SK-N-SH treated with all-trans-retinoic acid at 6 μM for 48 hours (cell line): ENCODE measurements around the gene C20orf141.

Source experiments
- ATAC-seq: fragments of 200-7000 bp; cut with Tn5 transposase; 3 replicates; pipeline ENCODE4 v1.9.1; 2020; ENCODE audit warnings: mild to moderate bottlenecking, moderate library complexity
- ARNTL ChIP-seq: fragments of 450-650 bp; formaldehyde crosslinking; IDR thresholded peaks from 2 replicates; pipeline ENCODE4 v1.5.0; 2020; ENCODE audit warnings: low read depth, mild to moderate bottlenecking, moderate library complexity, borderline replicate concordance
- BACH2 ChIP-seq: fragments of 250-450 bp; sonication (Bioruptor Pico); IDR thresholded peaks from 2 replicates; pipeline ENCODE4 v1.9.0; 2021; ENCODE audit warnings: mild to moderate bottlenecking, borderline replicate concordance
- CREB5 ChIP-seq: fragments of 250-450 bp; sonication (Bioruptor Pico); IDR thresholded peaks from 2 replicates; pipeline ENCODE4 v1.5.1; 2020; ENCODE audit warnings: low read depth, mild to moderate bottlenecking, moderate library complexity
- CSDC2 ChIP-seq: fragments of 250-450 bp; sonication (Bioruptor Pico); IDR thresholded peaks from 2 replicates; pipeline ENCODE4 v1.5.0; 2020; ENCODE audit warnings: mild to moderate bottlenecking, moderate library complexity
- CSRNP3 ChIP-seq: fragments of 250-450 bp; sonication (Bioruptor Pico); IDR thresholded peaks from 2 replicates; pipeline ENCODE4 v1.5.1; 2021; ENCODE audit warnings: mild to moderate bottlenecking, moderate library complexity
- ESRRG ChIP-seq: fragments of 250-450 bp; sonication (Bioruptor Pico); IDR thresholded peaks from 2 replicates; pipeline ENCODE4 v1.6.1; 2021; ENCODE audit warnings: mild to moderate bottlenecking
- GLIS3 ChIP-seq: fragments of 250-450 bp; sonication (Bioruptor Pico); IDR thresholded peaks from 2 replicates; pipeline ENCODE4 v1.5.0; 2020; ENCODE audit warnings: mild to moderate bottlenecking, moderate library complexity
- ISL1 ChIP-seq: fragments of 250-450 bp; sonication (Bioruptor Pico); IDR thresholded peaks from 2 replicates; pipeline ENCODE4 v2.1.2; 2022; ENCODE audit warnings: mild to moderate bottlenecking, moderate library complexity
- OSR1 ChIP-seq: fragments of 250-450 bp; sonication (Bioruptor Pico); IDR thresholded peaks from 2 replicates; pipeline ENCODE4 v1.8.0; 2022; ENCODE audit warnings: moderate library complexity, mild to moderate bottlenecking, inconsistent platforms
- PATZ1 ChIP-seq: fragments of 250-450 bp; sonication (Bioruptor Pico); IDR thresholded peaks from 2 replicates; pipeline ENCODE4 v1.8.0; 2020; ENCODE audit warnings: mild to moderate bottlenecking, moderate library complexity, borderline replicate concordance
- POU6F1 ChIP-seq: fragments of 250-450 bp; sonication (Bioruptor Pico); IDR thresholded peaks from 2 replicates; pipeline ENCODE4 v1.8.0; 2021; ENCODE audit warnings: low read depth, mild to moderate bottlenecking, moderate library complexity, borderline replicate concordance
- PPARA ChIP-seq: fragments of 250-450 bp; sonication (Bioruptor Pico); IDR thresholded peaks from 2 replicates; pipeline ENCODE4 v1.5.0; 2020; ENCODE audit warnings: mild to moderate bottlenecking, borderline replicate concordance
- RARB ChIP-seq: fragments of 250-450 bp; sonication (Bioruptor Pico); IDR thresholded peaks from 2 replicates; pipeline ENCODE4 v1.8.0; 2021; ENCODE audit warnings: mild to moderate bottlenecking, moderate library complexity
- SNAI2 ChIP-seq: fragments of 250-450 bp; sonication (Bioruptor Pico); IDR thresholded peaks from 2 replicates; pipeline ENCODE4 v1.5.0; 2020; ENCODE audit warnings: mild to moderate bottlenecking, moderate library complexity
- TCF4 ChIP-seq: fragments of 250-450 bp; sonication (Bioruptor Pico); IDR thresholded peaks from 2 replicates; pipeline ENCODE4 v1.8.0; 2021; ENCODE audit warnings: mild to moderate bottlenecking, moderate library complexity, borderline replicate concordance
- TOX ChIP-seq: fragments of 250-450 bp; sonication (Bioruptor Pico); IDR thresholded peaks from 2 replicates; pipeline ENCODE4 v1.8.0; 2021; ENCODE audit warnings: mild to moderate bottlenecking, moderate library complexity, borderline replicate concordance
- TSHZ2 ChIP-seq: fragments of 250-450 bp; sonication (Bioruptor Pico); IDR thresholded peaks from 2 replicates; pipeline ENCODE4 v1.5.0; 2020; ENCODE audit warnings: mild to moderate bottlenecking, moderate library complexity
- ZFP3 ChIP-seq: fragments of 250-450 bp; sonication (Bioruptor Pico); IDR thresholded peaks from 2 replicates; pipeline ENCODE4 v1.5.0; 2020; ENCODE audit warnings: mild to moderate bottlenecking, moderate library complexity
- ZFP30 ChIP-seq: fragments of 450-650 bp; formaldehyde crosslinking; IDR thresholded peaks from 2 replicates; pipeline ENCODE4 v1.5.0; 2022; ENCODE audit warnings: mild to moderate bottlenecking, moderate library complexity

C20orf141 gene

GRCh38 chr20:2834401-2835110 lies 19.8 kb downstream of the C20orf141 start (continued):
- TF ChIP-seq CSRNP3 (CRISPR knock-in tag) (no peak), TSHZ2 (CRISPR knock-in tag) (no peak), PATZ1 (CRISPR knock-in tag) (no peak), CSDC2 (CRISPR knock-in tag) (no peak)

- TF ChIP-seq POU6F1 = no peak
- ATAC-seq = no peak
These were observed 20.6 kb downstream of the C20orf141 start for GRCh38 chr20:2835331-2835796.

GRCh38 chr20:2836035-2836434 lies 21.2 kb downstream of the C20orf141 start:
- ATAC-seq = no peak
- TF ChIP-seq TCF4 (CRISPR knock-in tag) (no peak), ZFP30 (CRISPR knock-in tag) (no peak), CSDC2 (CRISPR knock-in tag) (no peak), RARB (no peak), TOX (CRISPR knock-in tag) (no peak), ISL1 (CRISPR knock-in tag) (no peak), PATZ1 (CRISPR knock-in tag) (no peak), ESRRG (CRISPR knock-in tag) (no peak), SNAI2 (CRISPR knock-in tag) (no peak), TSHZ2 (CRISPR knock-in tag) (no peak), PPARA (no peak), GLIS3 (CRISPR knock-in tag) (no peak), ARNTL (CRISPR knock-in tag) (no peak), OSR1 (CRISPR knock-in tag) (no peak), POU6F1 (no peak), ZFP3 (CRISPR knock-in tag) (no peak), BACH2 (CRISPR knock-in tag) (no peak), CREB5 (CRISPR knock-in tag) (no peak)
